K562 (cell line): ENCODE data around the gene SOWAHA. TPM values are rescaled to one million over a fixed set of nuclear protein-coding genes. Genes with fewer than 3 reads are reported as not detected.

Experiments used
- ATAC-seq: fragments of 200-7000 bp; cut with Tn5 transposase; 3 replicates; pipeline ENCODE4 v1.9.1; 2020; ENCODE audit warnings: moderate library complexity
- BruUV-seq: library from RNA; stranded (reverse); fragments of 400-500 nt; replicated peaks from 2 replicates; lab custom pipeline; 2021; lab: Mats Ljungman, UMichigan
- CTCF ChIA-PET: fragments of 300-600 bp; formaldehyde crosslinking; extraction: SDS; loops from one replicate; lab custom pipeline; 2021; ENCODE audit warnings: low intra/inter-chr PET ratio; lab: Yijun Ruan, JAX
- POLR2A ChIA-PET: fragments of 300-600, 350-650 bp; sonication (Branson Sonifier 250); formaldehyde crosslinking; extraction: SDS; loops from one replicate; lab custom pipeline; 2021; ENCODE audit warnings: antibody characterized with exemption, inconsistent platforms; lab: Yijun Ruan, JAX
- DNase-seq, 4 experiments: peaks; one replicate each; pipeline versions ENCODE4 v3.0.0 to v3.0.0-alpha.2; 2011 to 2018; ENCODE audit warnings: low spot score in 3 of 4, mixed read lengths in 3 of 4; ENCODE audit errors: extremely low read depth in 1 of 4
- FAIRE-seq: peaks from 2 replicates; lab custom pipeline; 2011; peaks lifted over from hg19 to GRCh38; lab: Jason Lieb, UNC
- H2AFZ ChIP-seq: 2 replicates; pipeline ENCODE4 v1.6.0; 2011; ENCODE audit warnings: low read depth, low read length, control low read depth, inconsistent platforms
- H3K27ac ChIP-seq: fragments of 200-600 bp; 3 replicates; pipeline ENCODE4 v1.8.0; 2011; ENCODE audit warnings: low read depth, mild to moderate bottlenecking, control low read depth, inconsistent platforms, low read length, moderate library complexity, mixed read lengths; ENCODE audit errors: extremely low read depth
- H3K27me3 ChIP-seq, 2 experiments: fragments of 300-600 bp in 1 of 2; 2 replicates in 1 of 2; 3 replicates in 1 of 2; pipeline versions ENCODE4 v1.6.0 to v1.8.0; 2011; ENCODE audit warnings: inconsistent platforms in 2 of 2, low read length in 2 of 2, mild to moderate bottlenecking in 1 of 2, mixed read lengths in 1 of 2, moderate library complexity in 1 of 2; ENCODE audit not compliant: control insufficient read depth in 2 of 2, insufficient read depth in 2 of 2
- H3K36me3 ChIP-seq: fragments of 300-600 bp; 3 replicates; pipeline ENCODE4 v1.8.0; 2011; ENCODE audit warnings: mild to moderate bottlenecking, low read length, inconsistent platforms; ENCODE audit not compliant: control insufficient read depth, insufficient read depth
- H3K4me1 ChIP-seq, 2 experiments: fragments of 200-600 bp in 1 of 2; replicated peaks in 1 of 2; 2 replicates in 1 of 2; 3 replicates in 1 of 2; pipeline versions ENCODE4 v1.5.1 to v1.8.0; 2011; ENCODE audit warnings: inconsistent platforms in 2 of 2, low read length in 2 of 2, mild to moderate bottlenecking in 1 of 2, mixed read lengths in 1 of 2, moderate library complexity in 1 of 2; ENCODE audit not compliant: control insufficient read depth in 2 of 2, insufficient read depth in 2 of 2
- H3K4me2 ChIP-seq: 2 replicates; pipeline ENCODE4 v1.6.1; 2011; ENCODE audit warnings: low read length, control low read depth, inconsistent platforms, mixed read lengths; ENCODE audit not compliant: insufficient read depth
- H3K4me3 ChIP-seq: fragments of 200-600 bp; sonication (generic), shearing (Covaris generic); 2 replicates; pipeline ENCODE4 v1.5.1; 2016; ENCODE audit warnings: control low read depth, inconsistent platforms
- H3K79me2 ChIP-seq: fragments of 200-600 bp; 3 replicates; pipeline ENCODE4 v1.8.0; 2011; ENCODE audit warnings: low read length, inconsistent platforms; ENCODE audit not compliant: control insufficient read depth, insufficient read depth
- H3K9ac ChIP-seq, 2 experiments: 2 replicates each; pipeline versions ENCODE4 v1.6.0 to v1.6.1; 2011; ENCODE audit warnings: low read depth in 2 of 2, low read length in 2 of 2, control low read depth in 1 of 2, inconsistent platforms in 1 of 2, mild to moderate bottlenecking in 1 of 2, mixed read lengths in 1 of 2; ENCODE audit not compliant: insufficient read depth in 1 of 2
- H3K9me1 ChIP-seq: one replicate; pipeline ENCODE4 v1.6.0; 2011; ENCODE audit warnings: inconsistent platforms, mild to moderate bottlenecking, low read length, moderate library complexity; ENCODE audit not compliant: control insufficient read depth, insufficient read depth
- H3K9me3 ChIP-seq: replicated peaks from 2 replicates; pipeline ENCODE4 v1.5.1; 2011; ENCODE audit warnings: low read depth, low read length, inconsistent platforms; ENCODE audit not compliant: control insufficient read depth, insufficient read depth
- H4K20me1 ChIP-seq: replicated peaks from 2 replicates; pipeline ENCODE4 v1.6.1; 2011; ENCODE audit warnings: low read length, inconsistent platforms, mixed read lengths; ENCODE audit not compliant: control insufficient read depth, insufficient read depth
- POLR2G ChIP-seq: fragments of 200-400 bp; formaldehyde crosslinking; IDR thresholded peaks from 2 replicates; pipeline ENCODE4 v1.6.1; 2017; ENCODE audit warnings: low read depth, mild to moderate bottlenecking, antibody characterized with exemption, low read length, moderate library complexity
- RBFOX2 ChIP-seq: fragments of 200-400 bp; formaldehyde crosslinking; IDR thresholded peaks from 2 replicates; pipeline ENCODE4 v1.6.1; 2017; ENCODE audit warnings: low read depth, mild to moderate bottlenecking, low read length, moderate library complexity
- whole genome bisulfite sequencing: fragments of 100-300 bp; shearing (Covaris generic); methylation state at CpG from one replicate; pipeline ENCODE4 v1.1.6; 2016; ENCODE audit warnings: low coverage, mixed read lengths; ENCODE audit not compliant: insufficient coverage; ENCODE audit errors: missing lambda C conversion rate; 5-methylcytosine and 5-hydroxymethylcytosine counted together
- in situ Hi-C: fragments of 300-500 bp; cut with MboI; formaldehyde crosslinking; loops from 4 replicates; pipeline ENCODE4 v1.15.0; 2018; ENCODE audit warnings: inconsistent platforms, mixed read lengths
- intact Hi-C: fragments of 100-400 bp; cut with micrococcal nuclease; formaldehyde crosslinking; loops from 2 replicates; pipeline ENCODE4 v1.14.2; 2022
- polyA plus RNA-seq, 8 experiments: library from polyadenylated mRNA; depleted of rRNA in 4 of 8; stranded (reverse) in 5 of 8; unstranded in 3 of 8; fragments of >200 nt; fragmentation: Nextera tagmentation in 2 of 8; fragmentation: Illumina TruSeq in 1 of 8; extraction: Ambion mirVana in 2 of 8; extraction: Trizol in 1 of 8; gene quantifications; 2 replicates each; pipeline versions ENCODE4 v1.2.1 to v1.2.3, GENCODE V29; 2011 to 2014; ENCODE audit warnings: inconsistent platforms in 1 of 8, missing spikeins in 1 of 8
- total RNA-seq, 7 experiments: library from RNA; depleted of rRNA in 6 of 7; stranded (reverse); fragments of >200 nt in 6 of 7; fragmentation: Illumina TruSeq in 2 of 7; extraction: Trizol in 2 of 7; gene quantifications; 2 replicates each; pipeline versions ENCODE4 v1.2.1 to v1.2.3, GENCODE V29; 2011 to 2021; ENCODE audit warnings: low replicate concordance in 1 of 7
- TF ChIP-seq, protein P1 (sequence below): sonication (generic); formaldehyde crosslinking; IDR thresholded peaks from 2 replicates; pipeline ENCODE4 v1.8.1; 2023; ENCODE audit warnings: mild to moderate bottlenecking, missing genetic modification reagents
- TF ChIP-seq, protein P2 (sequence below), 2 experiments: fragments of 450-650 bp in 1 of 2; sonication (generic) in 1 of 2; formaldehyde crosslinking in 1 of 2; IDR thresholded peaks; 2 replicates each; pipeline versions ENCODE4 v1.7.1 to v1.9.0; 2016 to 2022; ENCODE audit warnings: inconsistent platforms in 1 of 2, mild to moderate bottlenecking in 1 of 2, missing genetic modification reagents in 1 of 2

The SOWAHA gene
- total and polyA plus RNA-seq, 9 of the 15 experiments (the other 6 are each of a cell fraction or from before 2014, with no cell fraction given), result not detected

DNA sequence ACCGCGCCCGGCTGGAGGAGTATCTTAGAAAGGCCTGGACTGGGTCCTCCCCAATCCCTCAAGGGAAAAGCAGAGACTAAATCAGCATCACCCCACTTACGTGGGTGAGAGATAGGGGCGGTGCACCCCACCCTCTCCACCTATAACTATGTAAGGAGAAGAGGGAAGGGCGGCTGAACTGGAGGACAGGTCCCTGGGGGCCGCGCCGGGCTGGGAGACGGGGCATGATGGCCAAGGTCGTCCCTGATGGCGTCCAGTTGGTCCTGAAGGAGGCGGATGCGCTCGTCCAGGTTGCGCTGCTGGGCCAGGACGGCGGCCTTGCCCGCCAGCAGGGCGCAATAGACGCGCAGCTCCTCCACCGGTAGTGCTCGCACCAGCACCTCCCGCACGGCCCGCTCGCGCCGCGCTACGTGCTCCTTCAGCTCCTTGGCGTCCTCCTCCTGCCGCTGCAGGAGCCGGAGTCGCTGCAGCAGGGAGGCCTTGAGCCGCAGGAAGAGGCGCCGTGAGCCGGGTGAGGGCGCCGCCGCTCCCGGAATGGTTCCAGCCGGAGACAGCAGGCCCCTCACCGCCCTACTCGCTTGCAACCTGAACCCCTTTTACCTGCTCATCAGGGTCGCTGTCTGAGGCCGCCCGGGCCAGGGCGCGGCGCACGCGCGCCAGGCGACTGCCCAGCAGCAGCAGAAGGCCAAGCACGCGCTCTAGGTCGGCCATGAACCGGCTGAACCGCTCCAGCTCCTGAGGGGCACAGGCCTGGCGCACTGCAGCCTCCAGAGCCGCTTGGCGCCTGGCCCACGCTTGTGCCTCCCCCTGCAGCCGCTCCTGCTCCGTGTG is 9.8 kb downstream of the SOWAHA start:
- Histone ChIP-seq H3K9ac (no peak overlapping the region), H3K9me3 (no peaks in the 10 kb centered on the region), H3K36me3 (peaks cover 40% of the 10 kb centered on the region; the same call in 2 of the 3 replicates), H3K4me1 (peaks cover 2 to 21% of the 10 kb centered on the region in 2 experiments; a peak in 3 of 5 replicates)
- peak; percentile 59 for TF ChIP-seq POLR2G
- TF ChIP-seq, protein P1, sequence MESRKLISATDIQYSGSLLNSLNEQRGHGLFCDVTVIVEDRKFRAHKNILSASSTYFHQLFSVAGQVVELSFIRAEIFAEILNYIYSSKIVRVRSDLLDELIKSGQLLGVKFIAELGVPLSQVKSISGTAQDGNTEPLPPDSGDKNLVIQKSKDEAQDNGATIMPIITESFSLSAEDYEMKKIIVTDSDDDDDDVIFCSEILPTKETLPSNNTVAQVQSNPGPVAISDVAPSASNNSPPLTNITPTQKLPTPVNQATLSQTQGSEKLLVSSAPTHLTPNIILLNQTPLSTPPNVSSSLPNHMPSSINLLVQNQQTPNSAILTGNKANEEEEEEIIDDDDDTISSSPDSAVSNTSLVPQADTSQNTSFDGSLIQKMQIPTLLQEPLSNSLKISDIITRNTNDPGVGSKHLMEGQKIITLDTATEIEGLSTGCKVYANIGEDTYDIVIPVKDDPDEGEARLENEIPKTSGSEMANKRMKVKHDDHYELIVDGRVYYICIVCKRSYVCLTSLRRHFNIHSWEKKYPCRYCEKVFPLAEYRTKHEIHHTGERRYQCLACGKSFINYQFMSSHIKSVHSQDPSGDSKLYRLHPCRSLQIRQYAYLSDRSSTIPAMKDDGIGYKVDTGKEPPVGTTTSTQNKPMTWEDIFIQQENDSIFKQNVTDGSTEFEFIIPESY (CRISPR knock-in tag), result peak; percentile 80
- TF ChIP-seq RBFOX2, result peak; percentile 41; the same call in 1 of the 2 replicates
- TF ChIP-seq, protein P2, sequence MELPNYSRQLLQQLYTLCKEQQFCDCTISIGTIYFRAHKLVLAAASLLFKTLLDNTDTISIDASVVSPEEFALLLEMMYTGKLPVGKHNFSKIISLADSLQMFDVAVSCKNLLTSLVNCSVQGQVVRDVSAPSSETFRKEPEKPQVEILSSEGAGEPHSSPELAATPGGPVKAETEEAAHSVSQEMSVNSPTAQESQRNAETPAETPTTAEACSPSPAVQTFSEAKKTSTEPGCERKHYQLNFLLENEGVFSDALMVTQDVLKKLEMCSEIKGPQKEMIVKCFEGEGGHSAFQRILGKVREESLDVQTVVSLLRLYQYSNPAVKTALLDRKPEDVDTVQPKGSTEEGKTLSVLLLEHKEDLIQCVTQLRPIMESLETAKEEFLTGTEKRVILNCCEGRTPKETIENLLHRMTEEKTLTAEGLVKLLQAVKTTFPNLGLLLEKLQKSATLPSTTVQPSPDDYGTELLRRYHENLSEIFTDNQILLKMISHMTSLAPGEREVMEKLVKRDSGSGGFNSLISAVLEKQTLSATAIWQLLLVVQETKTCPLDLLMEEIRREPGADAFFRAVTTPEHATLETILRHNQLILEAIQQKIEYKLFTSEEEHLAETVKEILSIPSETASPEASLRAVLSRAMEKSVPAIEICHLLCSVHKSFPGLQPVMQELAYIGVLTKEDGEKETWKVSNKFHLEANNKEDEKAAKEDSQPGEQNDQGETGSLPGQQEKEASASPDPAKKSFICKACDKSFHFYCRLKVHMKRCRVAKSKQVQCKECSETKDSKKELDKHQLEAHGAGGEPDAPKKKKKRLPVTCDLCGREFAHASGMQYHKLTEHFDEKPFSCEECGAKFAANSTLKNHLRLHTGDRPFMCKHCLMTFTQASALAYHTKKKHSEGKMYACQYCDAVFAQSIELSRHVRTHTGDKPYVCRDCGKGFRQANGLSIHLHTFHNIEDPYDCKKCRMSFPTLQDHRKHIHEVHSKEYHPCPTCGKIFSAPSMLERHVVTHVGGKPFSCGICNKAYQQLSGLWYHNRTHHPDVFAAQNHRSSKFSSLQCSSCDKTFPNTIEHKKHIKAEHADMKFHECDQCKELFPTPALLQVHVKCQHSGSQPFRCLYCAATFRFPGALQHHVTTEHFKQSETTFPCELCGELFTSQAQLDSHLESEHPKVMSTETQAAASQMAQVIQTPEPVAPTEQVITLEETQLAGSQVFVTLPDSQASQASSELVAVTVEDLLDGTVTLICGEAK (IDR thresholded peaks at IDR 0.05), result no peak
- TF ChIP-seq, protein P2 (CRISPR knock-in tag; IDR thresholded peaks at IDR 0.05), result no peak
- TF ChIP-seq, all 486 proteins: peak for 3
- Histone ChIP-seq H3K4me2 (no peak overlapping the region), H3K27ac (no peak overlapping the region), H3K27me3 (no peaks in the 10 kb centered on the region), H3K4me3 (no peak overlapping the region), H2AFZ (no peak overlapping the region), H4K20me1 (no peaks in the 10 kb centered on the region), H3K9me1 (no peaks in the 10 kb centered on the region), H3K79me2 (no peaks in the 10 kb centered on the region)
- BruUV-seq, result no TSS peak
- CTCF ChIA-PET, result no interaction called here
- intact Hi-C loops, result loop anchor here (5.0 kb wide), 2 partner anchors 161 to 231 kb away; no protein-coding TSS in a partner anchor
- WGBS, result 96% methylated on average over 47 of the region's 68 CpGs
- no peak for FAIRE-seq
- no peak for ATAC-seq
- in situ Hi-C loops, result no loop called here
- DNase-seq, result no peak
- POLR2A ChIA-PET, result interaction anchor here (0.8 to 1.1 kb wide), 2 partner anchors 10 to 25 kb away, joined by 3 to 5 read pairs; no protein-coding TSS in a partner anchor
